ENCODE results near the gene DNASE2. TPM values are rescaled to one million over a fixed set of nuclear protein-coding genes. Genes with fewer than 3 reads are reported as not detected.

DNASE2 gene
- total RNA-seq, 2 donors from 2014 or later: 29.0 to 33.5 TPM

DNA sequence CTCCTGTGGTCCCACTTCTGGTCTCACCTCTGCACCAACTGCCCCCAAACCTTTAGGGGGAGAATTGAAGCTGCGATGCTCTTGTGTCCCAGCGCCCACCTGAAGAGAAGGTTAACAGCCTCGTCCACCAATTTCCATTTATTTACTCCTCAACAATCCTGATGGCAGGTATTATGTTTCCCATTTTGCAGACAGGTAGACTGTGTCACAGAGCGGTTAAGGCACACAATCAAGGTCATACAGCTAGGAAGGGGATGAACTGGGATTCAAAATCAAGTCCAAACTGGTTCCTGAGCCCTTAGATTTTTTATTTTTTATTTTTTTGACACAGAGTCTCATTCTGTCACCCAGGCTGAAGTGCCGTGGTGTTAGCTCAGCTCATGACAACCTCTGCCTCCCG, 6.2 kb downstream of the DNASE2 start:
- TF ChIP-seq, protein P1, sequence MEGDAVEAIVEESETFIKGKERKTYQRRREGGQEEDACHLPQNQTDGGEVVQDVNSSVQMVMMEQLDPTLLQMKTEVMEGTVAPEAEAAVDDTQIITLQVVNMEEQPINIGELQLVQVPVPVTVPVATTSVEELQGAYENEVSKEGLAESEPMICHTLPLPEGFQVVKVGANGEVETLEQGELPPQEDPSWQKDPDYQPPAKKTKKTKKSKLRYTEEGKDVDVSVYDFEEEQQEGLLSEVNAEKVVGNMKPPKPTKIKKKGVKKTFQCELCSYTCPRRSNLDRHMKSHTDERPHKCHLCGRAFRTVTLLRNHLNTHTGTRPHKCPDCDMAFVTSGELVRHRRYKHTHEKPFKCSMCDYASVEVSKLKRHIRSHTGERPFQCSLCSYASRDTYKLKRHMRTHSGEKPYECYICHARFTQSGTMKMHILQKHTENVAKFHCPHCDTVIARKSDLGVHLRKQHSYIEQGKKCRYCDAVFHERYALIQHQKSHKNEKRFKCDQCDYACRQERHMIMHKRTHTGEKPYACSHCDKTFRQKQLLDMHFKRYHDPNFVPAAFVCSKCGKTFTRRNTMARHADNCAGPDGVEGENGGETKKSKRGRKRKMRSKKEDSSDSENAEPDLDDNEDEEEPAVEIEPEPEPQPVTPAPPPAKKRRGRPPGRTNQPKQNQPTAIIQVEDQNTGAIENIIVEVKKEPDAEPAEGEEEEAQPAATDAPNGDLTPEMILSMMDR (IDR thresholded peaks at IDR 0.05): no peak

DNA sequence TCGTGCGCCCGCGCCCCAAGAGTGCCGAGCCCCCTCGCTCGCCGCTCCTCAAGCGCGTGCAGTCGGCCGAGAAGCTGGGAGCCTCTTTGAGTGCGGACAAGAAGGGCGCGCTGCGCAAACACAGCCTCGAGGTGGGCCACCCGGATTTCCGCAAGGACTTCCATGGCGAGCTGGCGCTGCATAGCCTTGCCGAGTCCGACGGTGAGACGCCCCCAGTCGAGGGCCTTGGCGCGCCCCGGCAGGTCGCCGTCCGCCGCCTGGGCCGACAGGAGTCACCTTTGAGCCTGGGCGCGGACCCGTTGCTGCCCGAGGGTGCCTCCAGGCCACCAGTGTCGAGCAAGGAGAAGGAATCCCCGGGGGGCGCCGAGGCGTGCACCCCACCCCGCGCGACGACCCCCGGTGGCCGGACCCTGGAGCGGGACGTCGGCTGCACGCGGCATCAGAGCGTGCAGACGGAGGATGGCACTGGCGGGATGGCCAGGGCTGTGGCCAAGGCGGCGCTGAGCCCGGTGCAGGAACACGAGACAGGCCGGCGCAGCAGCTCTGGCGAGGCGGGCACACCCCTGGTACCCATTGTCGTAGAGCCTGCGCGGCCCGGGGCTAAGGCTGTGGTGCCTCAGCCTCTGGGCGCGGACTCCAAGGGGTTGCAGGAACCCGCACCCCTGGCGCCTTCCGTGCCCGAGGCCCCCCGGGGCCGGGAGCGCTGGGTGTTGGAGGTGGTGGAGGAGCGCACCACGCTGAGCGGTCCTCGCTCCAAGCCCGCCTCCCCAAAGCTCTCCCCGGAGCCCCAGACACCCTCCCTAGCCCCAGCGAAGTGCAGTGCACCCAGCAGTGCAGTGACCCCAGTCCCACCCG, 7.1 kb downstream of the DNASE2 start:
- H3K27me3 ChIP-seq: no peaks in the 10 kb centered on the region
- no peaks in the 10 kb centered on the region for H3K4me1 ChIP-seq
- DNase-seq: no peak
- H3K4me3 ChIP-seq: peak overlapping the region; percentile 22
- H3K27ac ChIP-seq: no peak overlapping the region
- no peaks in the 10 kb centered on the region for H3K36me3 ChIP-seq
- no peak overlapping the region for H3K9ac ChIP-seq (ENCODE audit: low read depth in 2 of 2, low read length in 2 of 2)
- intact Hi-C loops (cut with DNase I): no loop called here
- no peaks in the 10 kb centered on the region for H3K9me3 ChIP-seq
- TF ChIP-seq, protein P1 (IDR thresholded peaks at IDR 0.05): no peak

More for the DNA sequence above, 6.2 kb downstream of the DNASE2 start:
- Histone ChIP-seq H3K36me3 (no peaks in the 10 kb centered on the region), H3K4me1 (no peaks in the 10 kb centered on the region), H3K4me3 (no peak overlapping the region), H3K9ac (ENCODE audit: low read depth in 2 of 2, low read length in 2 of 2) (no peak overlapping the region), H3K27ac (no peak overlapping the region), H3K9me3 (no peaks in the 10 kb centered on the region), H3K27me3 (no peaks in the 10 kb centered on the region)
- intact Hi-C loops (cut with DNase I): no loop called here
- DNase-seq: no peak

DNA sequence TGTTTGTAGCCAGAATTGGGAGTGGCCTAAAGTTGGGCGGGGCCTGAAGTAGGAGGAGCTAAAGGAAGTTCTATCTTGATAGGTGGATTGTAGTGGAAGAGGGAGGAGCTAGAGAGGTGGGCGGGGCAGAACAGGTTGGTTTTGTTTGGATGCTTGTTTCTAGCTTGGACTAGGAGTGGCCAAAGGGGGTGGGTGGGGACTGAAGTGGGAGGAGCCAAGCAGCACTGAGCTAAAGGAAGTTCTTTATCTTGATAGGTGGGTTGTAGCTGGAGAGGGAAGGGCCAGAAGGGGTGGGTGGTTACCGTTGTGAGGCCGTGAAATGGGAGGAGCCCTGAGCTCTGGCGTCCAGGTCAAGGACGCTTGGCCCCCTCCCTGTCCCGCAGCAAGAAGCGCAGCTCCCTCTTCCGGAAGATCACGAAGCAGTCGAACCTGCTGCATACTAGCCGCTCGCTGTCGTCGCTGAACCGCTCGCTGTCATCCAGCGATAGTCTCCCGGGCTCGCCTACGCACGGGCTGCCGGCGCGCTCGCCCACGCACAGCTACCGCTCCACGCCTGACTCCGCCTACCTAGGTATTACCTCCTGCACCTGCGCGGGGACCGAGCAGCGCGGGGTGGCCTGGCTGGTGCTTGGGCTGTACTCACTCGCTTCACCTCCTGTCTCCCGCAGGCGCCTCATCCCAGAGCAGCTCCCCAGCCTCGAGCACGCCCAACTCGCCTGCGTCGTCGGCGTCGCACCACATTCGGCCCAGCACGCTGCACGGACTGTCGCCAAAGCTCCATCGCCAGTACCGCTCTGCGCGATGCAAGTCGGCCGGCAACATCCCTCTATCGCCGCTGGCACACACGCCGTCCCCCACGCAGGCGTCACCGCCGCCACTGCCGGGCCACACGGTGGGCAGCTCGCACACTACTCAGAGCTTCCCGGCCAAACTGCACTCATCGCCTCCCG, 8.0 kb downstream of the DNASE2 start:
- Histone ChIP-seq H3K4me3 (peak overlapping the region; percentile 22), H3K36me3 (no peaks in the 10 kb centered on the region), H3K9me3 (no peaks in the 10 kb centered on the region), H3K27ac (peak overlapping the region; percentile 8), H3K9ac (ENCODE audit: low read depth in 2 of 2, low read length in 2 of 2) (no peak overlapping the region), H3K27me3 (no peaks in the 10 kb centered on the region), H3K4me1 (no peaks in the 10 kb centered on the region)
- TF ChIP-seq, protein P1 (IDR thresholded peaks at IDR 0.05): no peak
- intact Hi-C loops (cut with DNase I): no loop called here
- peak; percentile 79 for DNase-seq

DNA sequence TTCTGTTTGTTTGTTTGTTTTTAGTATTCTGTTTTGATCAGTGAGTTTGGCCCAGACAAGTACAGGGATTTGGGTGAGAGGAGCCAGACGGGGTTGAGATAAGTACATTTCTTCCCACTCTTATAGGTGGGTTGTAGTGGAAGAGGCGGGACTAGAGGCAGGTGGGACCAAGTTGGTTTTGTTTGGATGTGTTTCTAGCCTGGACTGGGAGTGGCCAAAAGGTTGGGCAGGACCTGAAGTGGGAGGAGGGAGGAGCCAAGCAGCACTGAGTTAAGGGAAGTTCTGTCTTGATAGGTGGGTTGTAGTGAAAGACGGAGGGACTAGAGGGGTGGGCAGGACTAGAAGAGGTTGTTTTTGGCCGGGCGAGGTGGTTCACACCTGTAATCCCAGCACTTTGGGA, 9.0 kb downstream of the DNASE2 start:
- H3K4me3 ChIP-seq: no peak overlapping the region
- TF ChIP-seq, protein P1 (IDR thresholded peaks at IDR 0.05): no peak
- intact Hi-C loops (cut with DNase I): no loop called here

DNA sequence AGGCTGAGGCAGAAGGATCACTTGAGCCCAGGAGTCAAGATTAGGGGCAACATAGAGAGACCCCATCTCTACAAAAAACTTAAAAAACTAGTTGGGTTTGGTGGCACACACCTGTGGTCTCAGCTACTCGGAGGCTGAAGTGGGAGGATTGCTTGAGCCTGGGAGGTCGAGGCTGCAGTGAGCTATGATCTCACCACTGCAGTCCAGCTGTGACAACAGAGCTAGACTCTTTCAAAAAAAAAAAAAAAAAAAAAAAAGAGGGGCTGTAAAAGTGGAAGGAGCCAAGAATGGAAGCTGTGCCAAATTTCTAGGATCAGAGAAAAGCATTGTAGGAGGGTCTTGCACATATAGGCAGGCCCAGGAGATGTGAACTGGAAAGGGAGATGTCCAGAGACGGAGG, 9.6 kb downstream of the DNASE2 start:
- Histone ChIP-seq H3K27ac (no peak overlapping the region), H3K9ac (ENCODE audit: low read depth in 2 of 2, low read length in 2 of 2) (no peak overlapping the region), H3K4me1 (peaks cover 11% of the 10 kb centered on the region), H3K4me3 (no peak overlapping the region), H3K9me3 (no peaks in the 10 kb centered on the region), H3K27me3 (no peaks in the 10 kb centered on the region), H3K36me3 (no peaks in the 10 kb centered on the region)
- TF ChIP-seq, protein P1 (IDR thresholded peaks at IDR 0.05): no peak
- no peak for DNase-seq
- intact Hi-C loops (cut with DNase I): no loop called here

More for the DNA sequence above, 9.0 kb downstream of the DNASE2 start:
- H3K27ac ChIP-seq: no peak overlapping the region
- H3K9ac ChIP-seq (ENCODE audit: low read depth in 2 of 2, low read length in 2 of 2): no peak overlapping the region
- no peaks in the 10 kb centered on the region for H3K27me3 ChIP-seq
- H3K4me1 ChIP-seq: peaks cover 8% of the 10 kb centered on the region
- H3K36me3 ChIP-seq: no peaks in the 10 kb centered on the region
- H3K9me3 ChIP-seq: no peaks in the 10 kb centered on the region
- no peak for DNase-seq
